ENCODE measurements around the gene ESD. TPM values are rescaled to one million over a fixed set of nuclear protein-coding genes. Genes with fewer than 3 reads are reported as not detected.

The ESD gene
- total and polyA plus RNA-seq, 2 of the 13 experiments (the other 11 are each of a cell fraction or from before 2014, with no cell fraction given): 118 to 147 TPM

DNA sequence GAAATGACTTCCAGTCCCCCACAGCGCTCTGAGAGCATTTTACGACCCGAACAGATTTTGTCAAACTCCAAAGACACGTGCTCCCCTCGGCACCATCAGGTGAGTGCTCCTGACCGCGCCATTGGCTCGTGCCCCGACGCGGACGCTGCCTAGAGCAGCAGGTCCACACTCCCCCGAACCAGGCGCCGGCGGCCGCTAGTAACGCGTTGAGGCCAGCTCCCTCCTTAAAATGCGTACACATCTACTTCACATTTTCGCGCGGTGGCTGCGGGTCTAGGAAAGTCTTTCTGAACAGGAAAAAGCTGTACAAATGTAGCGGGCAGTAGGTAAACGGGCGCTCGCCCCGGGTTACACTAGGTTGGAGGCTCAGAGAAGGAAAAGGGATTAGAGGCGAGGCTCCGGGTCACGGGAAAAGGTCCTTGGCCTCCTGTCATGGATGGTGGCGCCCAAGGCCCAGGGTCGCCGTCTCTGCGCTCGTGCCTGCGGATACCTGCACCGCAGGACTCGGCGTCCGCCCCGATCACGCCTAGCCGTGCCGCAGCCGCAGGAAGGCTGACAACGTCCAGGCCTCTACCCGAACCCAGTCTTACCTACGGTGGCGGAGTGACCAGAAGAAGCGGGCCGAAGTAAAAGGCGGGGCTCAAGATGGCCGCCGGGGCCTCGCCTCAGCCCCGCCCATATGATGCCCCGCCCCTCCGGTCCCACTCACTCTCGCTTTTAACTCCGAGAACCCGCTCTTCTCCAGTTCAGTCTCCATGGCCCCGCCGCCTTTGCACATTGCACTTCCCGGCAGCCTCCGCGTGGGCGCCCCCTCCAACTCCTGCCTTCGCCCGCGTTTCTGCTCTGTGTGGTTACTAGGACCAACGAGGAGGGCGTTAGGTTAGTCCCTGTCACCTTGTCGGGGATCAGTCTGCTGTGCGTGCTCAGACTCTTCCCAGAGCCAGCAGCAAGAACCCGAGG lies at the start of gene ESD (continued):
- TF ChIP-seq ARID5B (CRISPR knock-in tag; IDR thresholded peaks at IDR 0.05) (peak; percentile 70), MTF1 (CRISPR knock-in tag; IDR thresholded peaks at IDR 0.05) (peak; percentile 91), AGO1 (IDR thresholded peaks at IDR 0.05; ENCODE audit: low read depth, low read length, poor library complexity, severe bottlenecking) (no peak), HCFC1 (IDR thresholded peaks at IDR 0.05; ENCODE audit: low read depth, low read length) (no peak), LBX2 (CRISPR knock-in tag; IDR thresholded peaks at IDR 0.05; ENCODE audit: borderline replicate concordance) (peak; percentile 47; the same call in 1 of the 2 replicates), YEATS2 (CRISPR knock-in tag; IDR thresholded peaks at IDR 0.05; ENCODE audit: borderline replicate concordance) (peak; percentile 60; the same call in 1 of the 2 replicates), CENPX (CRISPR knock-in tag; IDR thresholded peaks at IDR 0.05) (no peak), SPEN (CRISPR knock-in tag; IDR thresholded peaks at IDR 0.05; ENCODE audit: low read depth) (peak; percentile 77), RBM39 (IDR thresholded peaks at IDR 0.05; ENCODE audit: low read depth, low read length, poor library complexity, severe bottlenecking) (peak; percentile 32), ZNF780A (CRISPR knock-in tag; IDR thresholded peaks at IDR 0.05) (peak; percentile 71; the same call in 1 of the 2 replicates), ZNF737 (CRISPR knock-in tag; IDR thresholded peaks at IDR 0.05; ENCODE audit: borderline replicate concordance) (no peak), PCBP2 (optimal IDR thresholded peaks at IDR 0.05; ENCODE audit: low read depth, low read length, poor library complexity, severe bottlenecking) (no peak), MYC (CRISPR knock-in tag; IDR thresholded peaks at IDR 0.05; ENCODE audit: borderline replicate concordance) (peak; percentile 89; the same call in 1 of the 2 replicates), POLR2A (IDR thresholded peaks at IDR 0.05; ENCODE audit: insufficient read depth in 1 of 2, low read depth in 2 of 2, low read length in 2 of 2) (peak; percentile 75 to 89), ZNF562 (CRISPR knock-in tag; IDR thresholded peaks at IDR 0.05; ENCODE audit: borderline replicate concordance) (no peak), MBD4 (IDR thresholded peaks at IDR 0.05; ENCODE audit: borderline replicate concordance, low read length) (no peak)
- TF ChIP-seq, protein P1, sequence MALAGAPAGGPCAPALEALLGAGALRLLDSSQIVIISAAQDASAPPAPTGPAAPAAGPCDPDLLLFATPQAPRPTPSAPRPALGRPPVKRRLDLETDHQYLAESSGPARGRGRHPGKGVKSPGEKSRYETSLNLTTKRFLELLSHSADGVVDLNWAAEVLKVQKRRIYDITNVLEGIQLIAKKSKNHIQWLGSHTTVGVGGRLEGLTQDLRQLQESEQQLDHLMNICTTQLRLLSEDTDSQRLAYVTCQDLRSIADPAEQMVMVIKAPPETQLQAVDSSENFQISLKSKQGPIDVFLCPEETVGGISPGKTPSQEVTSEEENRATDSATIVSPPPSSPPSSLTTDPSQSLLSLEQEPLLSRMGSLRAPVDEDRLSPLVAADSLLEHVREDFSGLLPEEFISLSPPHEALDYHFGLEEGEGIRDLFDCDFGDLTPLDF (CRISPR knock-in tag; IDR thresholded peaks at IDR 0.05): no peak
- TF ChIP-seq, protein P2, sequence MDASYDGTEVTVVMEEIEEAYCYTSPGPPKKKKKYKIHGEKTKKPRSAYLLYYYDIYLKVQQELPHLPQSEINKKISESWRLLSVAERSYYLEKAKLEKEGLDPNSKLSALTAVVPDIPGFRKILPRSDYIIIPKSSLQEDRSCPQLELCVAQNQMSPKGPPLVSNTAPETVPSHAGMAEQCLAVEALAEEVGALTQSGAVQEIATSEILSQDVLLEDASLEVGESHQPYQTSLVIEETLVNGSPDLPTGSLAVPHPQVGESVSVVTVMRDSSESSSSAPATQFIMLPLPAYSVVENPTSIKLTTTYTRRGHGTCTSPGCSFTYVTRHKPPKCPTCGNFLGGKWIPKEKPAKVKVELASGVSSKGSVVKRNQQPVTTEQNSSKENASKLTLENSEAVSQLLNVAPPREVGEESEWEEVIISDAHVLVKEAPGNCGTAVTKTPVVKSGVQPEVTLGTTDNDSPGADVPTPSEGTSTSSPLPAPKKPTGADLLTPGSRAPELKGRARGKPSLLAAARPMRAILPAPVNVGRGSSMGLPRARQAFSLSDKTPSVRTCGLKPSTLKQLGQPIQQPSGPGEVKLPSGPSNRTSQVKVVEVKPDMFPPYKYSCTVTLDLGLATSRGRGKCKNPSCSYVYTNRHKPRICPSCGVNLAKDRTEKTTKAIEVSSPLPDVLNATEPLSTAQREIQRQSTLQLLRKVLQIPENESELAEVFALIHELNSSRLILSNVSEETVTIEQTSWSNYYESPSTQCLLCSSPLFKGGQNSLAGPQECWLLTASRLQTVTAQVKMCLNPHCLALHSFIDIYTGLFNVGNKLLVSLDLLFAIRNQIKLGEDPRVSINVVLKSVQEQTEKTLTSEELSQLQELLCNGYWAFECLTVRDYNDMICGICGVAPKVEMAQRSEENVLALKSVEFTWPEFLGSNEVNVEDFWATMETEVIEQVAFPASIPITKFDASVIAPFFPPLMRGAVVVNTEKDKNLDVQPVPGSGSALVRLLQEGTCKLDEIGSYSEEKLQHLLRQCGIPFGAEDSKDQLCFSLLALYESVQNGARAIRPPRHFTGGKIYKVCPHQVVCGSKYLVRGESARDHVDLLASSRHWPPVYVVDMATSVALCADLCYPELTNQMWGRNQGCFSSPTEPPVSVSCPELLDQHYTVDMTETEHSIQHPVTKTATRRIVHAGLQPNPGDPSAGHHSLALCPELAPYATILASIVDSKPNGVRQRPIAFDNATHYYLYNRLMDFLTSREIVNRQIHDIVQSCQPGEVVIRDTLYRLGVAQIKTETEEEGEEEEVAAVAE (CRISPR knock-in tag; IDR thresholded peaks at IDR 0.05; ENCODE audit: borderline replicate concordance): no peak
